Germinal center (tissue), 1 donor: Measurements from ENCODE around the gene ACAA2.

Experiments
- DNase-seq: peaks from one replicate; pipeline ENCODE4 v3.0.0; 2012; ENCODE audit warnings: mixed read lengths, low spot score

The ACAA2 gene

DNA sequence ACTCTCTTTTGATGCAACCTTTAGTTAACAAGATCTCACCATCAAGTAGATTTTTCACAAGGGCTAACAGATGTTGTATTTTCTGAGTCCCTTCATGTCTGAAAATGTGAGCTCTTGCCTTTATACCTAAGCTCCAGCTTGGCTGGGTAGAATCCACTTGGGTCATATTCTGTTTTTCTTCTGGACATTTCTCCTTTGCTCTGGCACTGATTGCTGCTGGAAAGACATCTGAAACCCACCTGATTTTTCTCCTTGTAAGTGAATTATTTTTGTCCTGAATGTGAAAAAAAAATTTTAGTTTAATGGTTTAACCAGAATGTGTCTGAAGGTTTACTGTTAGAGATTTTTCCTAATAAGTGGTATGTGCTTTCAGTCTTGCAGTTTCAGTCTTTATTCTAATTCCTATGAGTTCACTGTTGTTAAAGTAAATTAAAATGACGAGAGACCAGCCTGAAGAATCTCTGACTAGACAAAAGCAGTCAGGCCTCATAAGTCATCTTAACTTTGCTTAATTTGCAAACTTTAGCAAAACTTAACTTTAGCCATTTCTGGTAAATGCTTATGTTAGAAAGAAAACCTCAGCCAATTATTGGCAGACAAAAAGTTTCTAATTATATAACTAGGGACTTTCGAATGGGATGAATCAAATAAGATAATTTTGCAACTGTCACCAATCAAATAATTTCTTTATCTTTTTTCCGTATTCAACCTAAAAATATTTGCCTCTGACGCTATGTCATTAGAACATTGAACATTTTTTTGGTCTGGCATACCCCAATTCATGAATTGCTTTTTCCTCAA, 70.8 kb downstream of the ACAA2 start:
- no peak for DNase-seq

- no peak for DNase-seq
Observed at GRCh38 chr18:49739275-49739674, 74.1 kb downstream of the ACAA2 start.

- no peak for DNase-seq
Observed at GRCh38 chr18:49738721-49739120, 74.6 kb downstream of the ACAA2 start.

DNA sequence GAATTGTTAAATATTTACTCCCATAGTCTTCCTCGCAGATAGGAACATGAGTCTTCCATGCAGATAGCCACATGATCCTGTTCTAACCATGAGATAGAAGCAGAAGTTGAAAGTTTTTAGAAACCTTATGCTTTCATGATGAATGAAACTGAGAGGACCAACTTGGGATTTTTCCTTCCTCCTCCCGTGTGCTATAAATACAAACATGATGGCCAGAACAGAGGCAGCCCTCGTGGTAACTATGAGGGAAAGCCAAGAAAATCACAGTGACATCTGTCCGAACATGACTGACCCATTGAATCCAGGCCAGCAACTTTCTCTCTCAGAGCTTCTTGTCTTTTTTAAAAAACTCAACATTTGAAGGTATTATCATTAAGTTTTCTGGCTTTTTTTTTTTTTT, 78.5 kb downstream of the ACAA2 start:
- DNase-seq: no peak

GRCh38 chr18:49733896-49734585, 79.3 kb downstream of the ACAA2 start:
- no peak for DNase-seq

GRCh38 chr18:49733321-49733720, 80.0 kb downstream of the ACAA2 start:
- DNase-seq: no peak
